IMR-90 (cell line): Measurements from ENCODE around the gene HCLS1. TPM values are rescaled to one million over a fixed set of nuclear protein-coding genes. Genes with fewer than 3 reads are reported as not detected.

Experiments used
- ATAC-seq: fragments of 200-7000 bp; cut with Tn5 transposase; 2 replicates; pipeline ENCODE4 v1.9.1; 2020; ENCODE audit warnings: low read depth, mild to moderate bottlenecking, moderate library complexity
- BruUV-seq: library from RNA; stranded (reverse); fragments of 400-500 nt; replicated peaks from 2 replicates; lab custom pipeline; 2021; lab: Mats Ljungman, UMichigan
- CTCF ChIA-PET: fragments of 300-600 bp; formaldehyde crosslinking; extraction: SDS; loops from one replicate; lab custom pipeline; 2021; ENCODE audit warnings: antibody characterized with exemption; lab: Yijun Ruan, JAX
- POLR2A ChIA-PET: fragments of 300-600 bp; sonication (Branson Sonifier 250); formaldehyde crosslinking; loops from one replicate; lab custom pipeline; 2022; ENCODE audit warnings: antibody characterized with exemption; ENCODE audit not compliant: unreplicated experiment; lab: Charles Lee
- DNase-seq: peaks from one replicate; pipeline ENCODE4 v3.0.0; 2013
- H2AFZ ChIP-seq: replicated peaks from 2 replicates; pipeline ENCODE3; 2013; ENCODE audit warnings: low read length, mild to moderate bottlenecking; ENCODE audit not compliant: poor library complexity
- H2AK5ac ChIP-seq: 2 replicates; pipeline ENCODE4 v1.6.1; 2013; ENCODE audit warnings: low read depth, low read length, inconsistent platforms
- H2AK9ac ChIP-seq: replicated peaks from 2 replicates; pipeline ENCODE3; 2013; ENCODE audit warnings: mild to moderate bottlenecking, low read depth, low read length, moderate library complexity; ENCODE audit not compliant: poor library complexity
- H2BK120ac ChIP-seq: 2 replicates; pipeline ENCODE4 v1.6.1; 2013; ENCODE audit warnings: low read depth, low read length, inconsistent platforms
- H2BK15ac ChIP-seq: 3 replicates; pipeline ENCODE4 v1.6.1; 2013; ENCODE audit warnings: low read depth, low read length, inconsistent platforms
- H2BK20ac ChIP-seq: 2 replicates; pipeline ENCODE4 v1.6.1; 2013; ENCODE audit warnings: low read depth, mild to moderate bottlenecking, inconsistent platforms, low read length, moderate library complexity
- H2BK5ac ChIP-seq: 2 replicates; pipeline ENCODE4 v1.6.1; 2013; ENCODE audit warnings: mild to moderate bottlenecking, low read depth, low read length, inconsistent platforms; ENCODE audit not compliant: poor library complexity, severe bottlenecking
- H3K14ac ChIP-seq: replicated peaks from 2 replicates; pipeline ENCODE4 v1.6.1; 2013; ENCODE audit warnings: low read depth, low read length, inconsistent platforms
- H3K18ac ChIP-seq: 2 replicates; pipeline ENCODE4 v1.6.1; 2013; ENCODE audit warnings: low read depth, low read length, control low read depth
- H3K23ac ChIP-seq: 2 replicates; pipeline ENCODE4 v1.6.1; 2013; ENCODE audit warnings: low read depth, low read length, inconsistent platforms
- H3K27ac ChIP-seq: 2 replicates; pipeline ENCODE4 v1.5.1; 2013; ENCODE audit warnings: mild to moderate bottlenecking, control low read depth, low read length; ENCODE audit not compliant: insufficient read depth
- H3K27me3 ChIP-seq: 2 replicates; pipeline ENCODE4 v1.6.1; 2013; ENCODE audit warnings: low read length; ENCODE audit not compliant: control insufficient read depth, insufficient read depth
- H3K36me3 ChIP-seq: 2 replicates; pipeline ENCODE4 v1.6.1; 2013; ENCODE audit warnings: low read length, mixed read lengths; ENCODE audit not compliant: control insufficient read depth, insufficient read depth
- H3K4ac ChIP-seq: 2 replicates; pipeline ENCODE4 v1.6.1; 2013; ENCODE audit warnings: low read depth, low read length, inconsistent platforms
- H3K4me1 ChIP-seq: 2 replicates; pipeline ENCODE4 v1.6.1; 2013; ENCODE audit warnings: low read length, mixed read lengths; ENCODE audit not compliant: control insufficient read depth, insufficient read depth
- H3K4me2 ChIP-seq: 2 replicates; pipeline ENCODE4 v1.6.1; 2013; ENCODE audit warnings: low read depth, mild to moderate bottlenecking, control low read depth, low read length, moderate library complexity
- H3K4me3 ChIP-seq: 2 replicates; pipeline ENCODE4 v1.5.1; 2013; ENCODE audit warnings: low read depth, mild to moderate bottlenecking, control low read depth, low read length, moderate library complexity; ENCODE audit not compliant: insufficient read depth
- H3K56ac ChIP-seq: 2 replicates; pipeline ENCODE4 v1.6.1; 2013; ENCODE audit warnings: low read length, inconsistent platforms; ENCODE audit not compliant: insufficient read depth; ENCODE audit errors: extremely low read depth
- H3K79me1 ChIP-seq, 2 experiments: 2 replicates each; pipeline ENCODE4 v1.6.1; 2013; ENCODE audit warnings: low read length in 2 of 2, inconsistent platforms in 1 of 2, low read depth in 1 of 2
- H3K9ac ChIP-seq: 2 replicates; pipeline ENCODE4 v1.6.1; 2013; ENCODE audit warnings: low read depth, low read length, control low read depth
- H3K9me1 ChIP-seq: 2 replicates; pipeline ENCODE4 v1.6.1; 2013; ENCODE audit warnings: low read length, inconsistent platforms; ENCODE audit not compliant: insufficient read depth
- H3K9me3 ChIP-seq: 2 replicates; pipeline ENCODE4 v1.6.1; 2013; ENCODE audit warnings: low read length; ENCODE audit not compliant: control insufficient read depth, insufficient read depth
- H4K20me1 ChIP-seq: 2 replicates; pipeline ENCODE4 v1.6.1; 2013; ENCODE audit warnings: low read length, inconsistent platforms; ENCODE audit not compliant: insufficient read depth
- H4K5ac ChIP-seq: 2 replicates; pipeline ENCODE4 v1.6.1; 2013; ENCODE audit warnings: mild to moderate bottlenecking, low read depth, low read length, control low read depth
- H4K8ac ChIP-seq, 2 experiments: 2 replicates each; pipeline ENCODE4 v1.6.1; 2013; ENCODE audit warnings: low read depth in 2 of 2, low read length in 2 of 2, control low read depth in 1 of 2, inconsistent platforms in 1 of 2
- H4K91ac ChIP-seq: 2 replicates; pipeline ENCODE4 v1.6.1; 2013; ENCODE audit warnings: low read depth, low read length, inconsistent platforms; ENCODE audit not compliant: insufficient read depth
- BHLHE40 ChIP-seq: fragments of 150-350 bp; IDR thresholded peaks from 2 replicates; pipeline ENCODE4 v1.6.1; 2016; ENCODE audit warnings: mild to moderate bottlenecking, low read depth, low read length
- CEBPB ChIP-seq: IDR thresholded peaks from 2 replicates; pipeline ENCODE4 v1.6.1; 2012; ENCODE audit warnings: low read depth, low read length, improper control_type of control experiment
- CHD1 ChIP-seq: IDR thresholded peaks from 2 replicates; pipeline ENCODE4 v1.6.1; 2012; ENCODE audit warnings: low read depth, low read length, improper control_type of control experiment
- FOS ChIP-seq: fragments of 150-350 bp; IDR thresholded peaks from 2 replicates; pipeline ENCODE4 v1.6.1; 2016; ENCODE audit warnings: low read depth, low read length
- MAFK ChIP-seq: IDR thresholded peaks from 2 replicates; pipeline ENCODE4 v1.6.1; 2012; ENCODE audit warnings: low read depth, low read length, improper control_type of control experiment
- MAZ ChIP-seq: IDR thresholded peaks from 2 replicates; pipeline ENCODE4 v1.6.1; 2012; ENCODE audit warnings: low read depth, mild to moderate bottlenecking, low read length, improper control_type of control experiment, moderate library complexity, borderline replicate concordance
- MXI1 ChIP-seq: IDR thresholded peaks from 2 replicates; pipeline ENCODE4 v1.6.1; 2012; ENCODE audit warnings: low read depth, mild to moderate bottlenecking, low read length, moderate library complexity, borderline replicate concordance
- NFE2L2 ChIP-seq: fragments of 150-350 bp; IDR thresholded peaks from 2 replicates; pipeline ENCODE4 v1.6.1; 2016; ENCODE audit warnings: low read depth, mild to moderate bottlenecking, low read length
- RCOR1 ChIP-seq: IDR thresholded peaks from 2 replicates; pipeline ENCODE4 v1.6.1; 2012; ENCODE audit warnings: mild to moderate bottlenecking, low read length, improper control_type of control experiment; ENCODE audit not compliant: insufficient replicate concordance
- RFX5 ChIP-seq: IDR thresholded peaks from 2 replicates; pipeline ENCODE4 v1.8.0; 2012; ENCODE audit warnings: low read depth, mild to moderate bottlenecking, low read length, moderate library complexity
- SMC3 ChIP-seq: fragments of 150-350 bp; IDR thresholded peaks from 2 replicates; pipeline ENCODE4 v1.6.1; 2016; ENCODE audit warnings: low read depth, mild to moderate bottlenecking, antibody characterized with exemption, low read length, moderate library complexity
- WGBS, 2 experiments: methylation state at CpG; one replicate each; pipeline versions ENCODE4 v1.1.5 to v1.1.7; 2013; ENCODE audit warnings: missing lambda C conversion rate in 2 of 2; ENCODE audit not compliant: insufficient read length in 1 of 2; ENCODE audit errors: extremely low coverage in 2 of 2; 5-methylcytosine and 5-hydroxymethylcytosine counted together
- dilution Hi-C: fragments of 300-500 bp; cut with HindIII; formaldehyde crosslinking; loops from one replicate; pipeline ENCODE4 v1.14.3; 2018; ENCODE audit warnings: low sequenced_read_pairs; ENCODE audit not compliant: unreplicated experiment
- in situ Hi-C: fragments of 300-500 bp; cut with MboI; formaldehyde crosslinking; loops from 3 replicates; pipeline ENCODE4 v1.14.3; 2019; ENCODE audit warnings: low sequenced_read_pairs, inconsistent platforms, mixed read lengths
- intact Hi-C: fragments of 100-400 bp; cut with micrococcal nuclease; formaldehyde crosslinking; loops from 2 replicates; pipeline ENCODE4 v1.10.0; 2022
- polyA plus RNA-seq, 3 experiments: library from polyadenylated mRNA; depleted of rRNA; stranded (reverse); fragments of >200 nt; gene quantifications; 2 replicates each; pipeline ENCODE4 v1.2.3, GENCODE V29; 2012; ENCODE audit warnings: low replicate concordance in 1 of 3
- total RNA-seq: library from RNA; depleted of rRNA; stranded (reverse); fragments of >200 nt; gene quantifications from 2 replicates; pipeline ENCODE4 v1.2.3, GENCODE V29; 2012
- TF ChIP-seq, protein P1 (sequence below): conservative IDR thresholded peaks from 2 replicates; pipeline ENCODE4 v1.5.1; 2012; ENCODE audit warnings: mild to moderate bottlenecking, low read depth, low read length, improper control_type of control experiment
- TF ChIP-seq, protein P2 (sequence below): fragments of 150-350 bp; IDR thresholded peaks from 2 replicates; pipeline ENCODE4 v1.6.1; 2016; ENCODE audit warnings: low read depth, mild to moderate bottlenecking, low read length, moderate library complexity, borderline replicate concordance
- TF ChIP-seq, protein P3 (sequence below): fragments of 150-350 bp; IDR thresholded peaks from 2 replicates; pipeline ENCODE4 v1.6.1; 2017; ENCODE audit warnings: mild to moderate bottlenecking, antibody characterized with exemption, low read length, low read depth

Gene HCLS1
- total and polyA plus RNA-seq, 2 of the 4 experiments (the other 2 are of a cell fraction), result 0.54 to 0.67 TPM

DNA sequence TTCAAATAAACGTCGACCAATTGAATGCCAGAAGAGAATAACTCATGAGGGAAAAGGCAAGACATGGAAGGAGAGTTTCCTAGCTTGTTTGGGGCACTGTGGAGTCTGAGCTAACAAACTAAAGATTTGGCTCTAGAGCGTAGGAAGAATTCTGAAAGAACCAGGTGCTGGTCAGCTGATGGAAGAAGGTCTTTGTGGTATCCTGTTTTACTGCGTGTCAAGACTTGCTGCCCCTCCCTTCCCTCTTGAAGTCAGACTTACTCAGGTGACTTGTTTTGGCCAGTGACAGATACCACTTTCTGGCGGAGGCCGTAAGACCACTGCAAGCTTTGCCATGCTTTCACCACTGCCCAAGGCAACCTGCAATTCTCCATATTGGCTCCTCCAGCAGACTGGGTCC is 673 bp upstream of the HCLS1 start:
- H3K9ac ChIP-seq, result no peak overlapping the region
- no peak overlapping the region for H4K8ac ChIP-seq
- H3K56ac ChIP-seq, result no peak overlapping the region
- no peak for ATAC-seq
- H3K23ac ChIP-seq, result no peak overlapping the region
- WGBS, 2 experiments, result 90% methylated on average over 2 of the region's 6 CpGs; no CpG with 5 or more reads in 1 of the 2 experiments
- no peak overlapping the region for H3K4me2 ChIP-seq
- H2BK20ac ChIP-seq, result no peak overlapping the region
- H3K9me3 ChIP-seq, result no peaks in the 10 kb centered on the region
- H3K9me1 ChIP-seq, result peaks cover 6% of the 10 kb centered on the region; the same call in 1 of the 2 replicates
- dilution Hi-C loops, result no loop called here
- H3K4me1 ChIP-seq, result no peaks in the 10 kb centered on the region
- ChIA-PET POLR2A (no interaction called here), CTCF (no interaction called here)
- no peaks in the 10 kb centered on the region for H3K79me1 ChIP-seq
- H3K27ac ChIP-seq, result no peak overlapping the region
- H4K20me1 ChIP-seq, result no peaks in the 10 kb centered on the region
- no peak overlapping the region for H3K18ac ChIP-seq
- H3K4me3 ChIP-seq, result no peak overlapping the region
- in situ Hi-C loops, result no loop called here
- H3K36me3 ChIP-seq, result peaks cover 28% of the 10 kb centered on the region
- H4K5ac ChIP-seq, result no peak overlapping the region
- no peak overlapping the region for H2AFZ ChIP-seq
- no peak overlapping the region for H4K91ac ChIP-seq
- no peak overlapping the region for H2BK120ac ChIP-seq
- H3K4ac ChIP-seq, result no peak overlapping the region
- H3K27me3 ChIP-seq, result no peaks in the 10 kb centered on the region
- H2AK9ac ChIP-seq, result no peak overlapping the region
- no peak for TF ChIP-seq SMC3
- TF ChIP-seq MAFK, result no peak
- TF ChIP-seq, protein P1, sequence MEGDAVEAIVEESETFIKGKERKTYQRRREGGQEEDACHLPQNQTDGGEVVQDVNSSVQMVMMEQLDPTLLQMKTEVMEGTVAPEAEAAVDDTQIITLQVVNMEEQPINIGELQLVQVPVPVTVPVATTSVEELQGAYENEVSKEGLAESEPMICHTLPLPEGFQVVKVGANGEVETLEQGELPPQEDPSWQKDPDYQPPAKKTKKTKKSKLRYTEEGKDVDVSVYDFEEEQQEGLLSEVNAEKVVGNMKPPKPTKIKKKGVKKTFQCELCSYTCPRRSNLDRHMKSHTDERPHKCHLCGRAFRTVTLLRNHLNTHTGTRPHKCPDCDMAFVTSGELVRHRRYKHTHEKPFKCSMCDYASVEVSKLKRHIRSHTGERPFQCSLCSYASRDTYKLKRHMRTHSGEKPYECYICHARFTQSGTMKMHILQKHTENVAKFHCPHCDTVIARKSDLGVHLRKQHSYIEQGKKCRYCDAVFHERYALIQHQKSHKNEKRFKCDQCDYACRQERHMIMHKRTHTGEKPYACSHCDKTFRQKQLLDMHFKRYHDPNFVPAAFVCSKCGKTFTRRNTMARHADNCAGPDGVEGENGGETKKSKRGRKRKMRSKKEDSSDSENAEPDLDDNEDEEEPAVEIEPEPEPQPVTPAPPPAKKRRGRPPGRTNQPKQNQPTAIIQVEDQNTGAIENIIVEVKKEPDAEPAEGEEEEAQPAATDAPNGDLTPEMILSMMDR, result no peak
- TF ChIP-seq, protein P2, sequence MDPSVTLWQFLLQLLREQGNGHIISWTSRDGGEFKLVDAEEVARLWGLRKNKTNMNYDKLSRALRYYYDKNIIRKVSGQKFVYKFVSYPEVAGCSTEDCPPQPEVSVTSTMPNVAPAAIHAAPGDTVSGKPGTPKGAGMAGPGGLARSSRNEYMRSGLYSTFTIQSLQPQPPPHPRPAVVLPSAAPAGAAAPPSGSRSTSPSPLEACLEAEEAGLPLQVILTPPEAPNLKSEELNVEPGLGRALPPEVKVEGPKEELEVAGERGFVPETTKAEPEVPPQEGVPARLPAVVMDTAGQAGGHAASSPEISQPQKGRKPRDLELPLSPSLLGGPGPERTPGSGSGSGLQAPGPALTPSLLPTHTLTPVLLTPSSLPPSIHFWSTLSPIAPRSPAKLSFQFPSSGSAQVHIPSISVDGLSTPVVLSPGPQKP, result no peak
- TF ChIP-seq BHLHE40, result no peak
- no peak for TF ChIP-seq MAZ
- TF ChIP-seq NFE2L2, result no peak
- no peak for TF ChIP-seq MXI1
- no peak for TF ChIP-seq FOS
- TF ChIP-seq CEBPB, result no peak
- TF ChIP-seq, protein P3, sequence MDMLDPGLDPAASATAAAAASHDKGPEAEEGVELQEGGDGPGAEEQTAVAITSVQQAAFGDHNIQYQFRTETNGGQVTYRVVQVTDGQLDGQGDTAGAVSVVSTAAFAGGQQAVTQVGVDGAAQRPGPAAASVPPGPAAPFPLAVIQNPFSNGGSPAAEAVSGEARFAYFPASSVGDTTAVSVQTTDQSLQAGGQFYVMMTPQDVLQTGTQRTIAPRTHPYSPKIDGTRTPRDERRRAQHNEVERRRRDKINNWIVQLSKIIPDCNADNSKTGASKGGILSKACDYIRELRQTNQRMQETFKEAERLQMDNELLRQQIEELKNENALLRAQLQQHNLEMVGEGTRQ, result no peak
- TF ChIP-seq RFX5, result no peak
- no peak for TF ChIP-seq RCOR1
- TF ChIP-seq CHD1, result no peak
- BruUV-seq, result no TSS peak
- DNase-seq, result no peak
- H2BK5ac ChIP-seq, result no peak overlapping the region
- no peak overlapping the region for H2BK15ac ChIP-seq
- no peak overlapping the region for H2AK5ac ChIP-seq
- H3K14ac ChIP-seq, result no peak overlapping the region
- intact Hi-C loops, result no loop called here
